ENCODE measurements around the gene MS4A12. TPM values are rescaled to one million over a fixed set of nuclear protein-coding genes. Genes with fewer than 3 reads are reported as not detected.

MS4A12 gene
- total RNA-seq, 1 experiment from 2014 or later = not detected

GRCh38 chr11:60477035-60477445, 15.5 kb upstream of the MS4A12 start:
- Histone ChIP-seq H3K79me2 (ENCODE audit: insufficient read depth, low read length) (no peaks in the 10 kb centered on the region), H3K27me3 (ENCODE audit: insufficient read depth, low read length) (no peaks in the 10 kb centered on the region), H2BK12ac (ENCODE audit: insufficient read length, low read depth, low read length) (no peak overlapping the region), H3K4ac (ENCODE audit: low read depth, low read length) (no peak overlapping the region), H3K79me1 (ENCODE audit: insufficient read depth, low read depth, low read length, poor library complexity, severe bottlenecking) (no peaks in the 10 kb centered on the region), H3K23me2 (ENCODE audit: insufficient read length, low read depth, low read length, poor library complexity, severe bottlenecking) (no peaks in the 10 kb centered on the region), H3K9me3 (ENCODE audit: control insufficient read depth, low read depth, low read length) (no peaks in the 10 kb centered on the region), H3K4me1 (ENCODE audit: insufficient read depth, low read length) (no peaks in the 10 kb centered on the region), H2BK20ac (ENCODE audit: low read depth, low read length, poor library complexity, severe bottlenecking) (no peak overlapping the region), H4K20me1 (ENCODE audit: control insufficient read depth, insufficient read depth, insufficient read length) (no peaks in the 10 kb centered on the region), H2BK5ac (ENCODE audit: insufficient read length, low read length) (no peak overlapping the region), H3K27ac (ENCODE audit: insufficient read length, low read depth, low read length) (no peak overlapping the region), H3K56ac (ENCODE audit: insufficient read length, low read depth, low read length) (no peak overlapping the region), H4K8ac (replicated peaks; ENCODE audit: insufficient read length, low read depth, low read length) (no peak overlapping the region), H2AK5ac (ENCODE audit: insufficient read length, low read length) (no peak overlapping the region), H3K4me2 (ENCODE audit: insufficient read depth, insufficient read length, low read length) (no peak overlapping the region), H2BK15ac (ENCODE audit: low read depth, low read length) (no peak overlapping the region), H3K18ac (ENCODE audit: insufficient read length, low read depth, low read length) (no peak overlapping the region), H3K14ac (ENCODE audit: insufficient read depth, low read length) (no peak overlapping the region), H4K5ac (ENCODE audit: insufficient read length, low read depth, low read length) (no peak overlapping the region), H3K9ac (ENCODE audit: extremely low read depth, insufficient read length, low read length) (no peak overlapping the region), H2AFZ (ENCODE audit: low read length) (no peak overlapping the region), H3T11ph (ENCODE audit: low read length) (no peak overlapping the region), H4K91ac (ENCODE audit: insufficient read length, low read depth, low read length) (no peak overlapping the region), H3K23ac (ENCODE audit: insufficient read length, low read depth, low read length) (no peak overlapping the region), H2BK120ac (ENCODE audit: low read depth, low read length, poor library complexity, severe bottlenecking) (no peak overlapping the region)
- Mint-ChIP-seq H3K27me3 (ENCODE audit: low read depth) (no peaks in the 10 kb centered on the region; the same call in 1 of the 2 replicates), H3K36me3 (ENCODE audit: insufficient read depth in 1 of 3, low read depth in 3 of 3) (peaks cover 0 to 1% (median 0%) of the 10 kb centered on the region in 3 experiments; a peak in 1 of 7 replicates), H3K4me3 (no peak overlapping the region), H3K4me1 (no peaks in the 10 kb centered on the region), H3K9me3 (peaks cover 2 to 3% of the 10 kb centered on the region in 2 experiments; a peak in 3 of 5 replicates), H3K27ac (no peak overlapping the region)
- WGBS (ENCODE audit: extremely low coverage, insufficient read length, low lambda C conversion rate) = no CpG with 5 or more reads among the region's 6 CpGs
- no peak for TF ChIP-seq CTCF (conservative IDR thresholded peaks at IDR 0.05)
- no peak for DNase-seq

Data from H9 (cell line).